Testis (tissue), 2 donors: ENCODE results near the gene SEMA5A.

Source experiments
- POLR2A ChIP-seq: fragments of 450-650 bp; IDR thresholded peaks from one replicate; pipeline ENCODE4 v1.6.1; 2017; ENCODE audit warnings: antibody characterized with exemption, mild to moderate bottlenecking, moderate library complexity
- TF ChIP-seq, protein P1 (sequence below), 3 experiments: fragments of 450-650 bp in 2 of 3; fragments of 200-600 bp in 1 of 3; sonication (generic) in 1 of 3; IDR thresholded peaks; one replicate each; pipeline ENCODE4 v1.5.1; 2016 to 2019; ENCODE audit warnings: antibody characterized with exemption in 3 of 3, mild to moderate bottlenecking in 2 of 3, moderate library complexity in 1 of 3

DNA sequence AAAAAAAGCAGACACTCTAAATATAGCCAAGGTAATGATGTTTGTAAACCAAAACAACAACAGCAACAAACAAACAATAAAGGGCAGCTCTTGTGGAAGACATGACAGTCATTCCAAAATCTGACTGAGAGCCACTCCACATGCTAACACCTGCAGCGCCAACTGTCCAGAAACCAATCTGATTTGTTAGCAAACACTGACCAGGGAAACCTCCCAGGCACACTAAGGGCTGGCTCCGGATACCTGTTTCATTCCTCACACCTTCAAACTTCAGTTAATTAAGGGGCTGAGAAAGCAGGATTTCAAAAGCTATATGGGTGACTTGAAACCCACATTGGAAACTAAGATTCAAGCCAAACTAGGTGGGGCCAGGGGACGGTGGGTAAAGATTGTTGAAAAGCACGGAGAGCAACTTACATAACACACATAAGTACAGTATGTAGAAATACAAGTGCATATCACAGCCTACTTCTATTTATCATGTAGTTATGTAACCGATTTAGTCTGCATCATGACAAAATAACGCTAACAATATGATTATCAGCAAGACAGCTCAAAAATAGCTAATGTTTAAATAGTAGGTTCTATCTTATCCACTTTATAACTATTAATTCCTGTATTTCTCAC is 203.6 kb downstream of the SEMA5A start:
- TF ChIP-seq, protein P1, sequence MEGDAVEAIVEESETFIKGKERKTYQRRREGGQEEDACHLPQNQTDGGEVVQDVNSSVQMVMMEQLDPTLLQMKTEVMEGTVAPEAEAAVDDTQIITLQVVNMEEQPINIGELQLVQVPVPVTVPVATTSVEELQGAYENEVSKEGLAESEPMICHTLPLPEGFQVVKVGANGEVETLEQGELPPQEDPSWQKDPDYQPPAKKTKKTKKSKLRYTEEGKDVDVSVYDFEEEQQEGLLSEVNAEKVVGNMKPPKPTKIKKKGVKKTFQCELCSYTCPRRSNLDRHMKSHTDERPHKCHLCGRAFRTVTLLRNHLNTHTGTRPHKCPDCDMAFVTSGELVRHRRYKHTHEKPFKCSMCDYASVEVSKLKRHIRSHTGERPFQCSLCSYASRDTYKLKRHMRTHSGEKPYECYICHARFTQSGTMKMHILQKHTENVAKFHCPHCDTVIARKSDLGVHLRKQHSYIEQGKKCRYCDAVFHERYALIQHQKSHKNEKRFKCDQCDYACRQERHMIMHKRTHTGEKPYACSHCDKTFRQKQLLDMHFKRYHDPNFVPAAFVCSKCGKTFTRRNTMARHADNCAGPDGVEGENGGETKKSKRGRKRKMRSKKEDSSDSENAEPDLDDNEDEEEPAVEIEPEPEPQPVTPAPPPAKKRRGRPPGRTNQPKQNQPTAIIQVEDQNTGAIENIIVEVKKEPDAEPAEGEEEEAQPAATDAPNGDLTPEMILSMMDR (IDR thresholded peaks at IDR 0.05), result no peak
- no peak for TF ChIP-seq POLR2A
